ENCODE data around the gene NGFR. TPM values are rescaled to one million over a fixed set of nuclear protein-coding genes. Genes with fewer than 3 reads are reported as not detected.

The NGFR gene
- total and polyA plus RNA-seq, 12 donors, result 1.8 to 22.9 (median 4.7) TPM

- DNase-seq, result no peak
- no peak overlapping the region for H3K4me3 ChIP-seq
- no peaks in the 10 kb centered on the region for H3K9me3 ChIP-seq
- peaks cover 0 to 94% (median 70%) of the 10 kb centered on the region in 7 donors for H3K27me3 ChIP-seq
- 80 to 83% methylated on average over 4 of the region's 4 CpGs for WGBS, 2 donors
- intact Hi-C loops (cut with DNase I), result no loop called here
- no peak overlapping the region for H3K27ac ChIP-seq
- no peaks in the 10 kb centered on the region for H3K36me3 ChIP-seq
- no peak for TF ChIP-seq CTCF (IDR thresholded peaks at IDR 0.05)
- H3K4me1 ChIP-seq, result peaks cover 0 to 14% (median 0%) of the 10 kb centered on the region in 9 donors
- no peak for ATAC-seq
These were observed 9.3 kb downstream of the NGFR start for GRCh38 chr17:49504369-49504768.

GRCh38 chr17:49505854-49506253 lies 10.8 kb downstream of the NGFR start:
- no peaks in the 10 kb centered on the region for H3K9me3 ChIP-seq
- intact Hi-C loops (cut with DNase I), result no loop called here
- 54% methylated on average over 14 of the region's 14 CpGs for WGBS, 2 donors
- ATAC-seq (peak; percentile 13 to 72 (median 46)), DNase-seq (peak in 1 of 2 donors; percentile 36)
- H3K27me3 ChIP-seq, result peaks cover 0 to 83% (median 55%) of the 10 kb centered on the region in 7 donors
- no peak overlapping the region for H3K27ac ChIP-seq
- no peak overlapping the region for H3K4me3 ChIP-seq
- TF ChIP-seq CTCF (IDR thresholded peaks at IDR 0.05), result no peak
- H3K36me3 ChIP-seq, result peaks cover 0 to 3% (median 0%) of the 10 kb centered on the region in 9 donors
- H3K4me1 ChIP-seq, result peaks cover 0 to 17% (median 0%) of the 10 kb centered on the region in 9 donors

DNA sequence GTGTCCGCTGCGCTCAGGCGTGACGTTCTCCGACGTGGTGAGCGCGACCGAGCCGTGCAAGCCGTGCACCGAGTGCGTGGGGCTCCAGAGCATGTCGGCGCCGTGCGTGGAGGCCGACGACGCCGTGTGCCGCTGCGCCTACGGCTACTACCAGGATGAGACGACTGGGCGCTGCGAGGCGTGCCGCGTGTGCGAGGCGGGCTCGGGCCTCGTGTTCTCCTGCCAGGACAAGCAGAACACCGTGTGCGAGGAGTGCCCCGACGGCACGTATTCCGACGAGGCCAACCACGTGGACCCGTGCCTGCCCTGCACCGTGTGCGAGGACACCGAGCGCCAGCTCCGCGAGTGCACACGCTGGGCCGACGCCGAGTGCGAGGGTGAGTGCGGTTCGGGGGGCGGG lies 11.2 kb downstream of the NGFR start:
- H3K9me3 ChIP-seq, result no peaks in the 10 kb centered on the region
- no peak for DNase-seq
- H3K4me1 ChIP-seq, result peaks cover 0 to 17% (median 0%) of the 10 kb centered on the region in 9 donors
- H3K27me3 ChIP-seq, result peaks cover 0 to 79% (median 51%) of the 10 kb centered on the region in 7 donors
- intact Hi-C loops (cut with DNase I), result no loop called here
- H3K36me3 ChIP-seq, result peaks cover 0 to 3% (median 0%) of the 10 kb centered on the region in 9 donors
- no peak overlapping the region for H3K27ac ChIP-seq
- peak in 3 of 8 donors; percentile 11 to 31 (median 30) for ATAC-seq
- 88 to 89% methylated on average over 49 to 57 of the region's 57 CpGs for WGBS, 2 donors
- TF ChIP-seq CTCF (IDR thresholded peaks at IDR 0.05), result no peak
- H3K4me3 ChIP-seq, result no peak overlapping the region

- Histone ChIP-seq H3K9me3 (no peaks in the 10 kb centered on the region), H3K36me3 (peaks cover 0 to 6% (median 0%) of the 10 kb centered on the region in 9 donors), H3K4me3 (no peak overlapping the region), H3K4me1 (peaks cover 0 to 27% (median 3%) of the 10 kb centered on the region in 9 donors), H3K27me3 (peaks cover 0 to 61% (median 36%) of the 10 kb centered on the region in 7 donors), H3K27ac (no peak overlapping the region)
- TF ChIP-seq CTCF (IDR thresholded peaks at IDR 0.05), result no peak
- 42 to 50% methylated on average over 17 of the region's 17 CpGs for WGBS, 2 donors
- intact Hi-C loops (cut with DNase I), result no loop called here
- DNase-seq, result no peak
- ATAC-seq, result no peak
These were observed 13.2 kb downstream of the NGFR start for GRCh38 chr17:49508061-49508865.

Measured in heart right ventricle (tissue), 16 donors.